HG03439 (cell line): ENCODE measurements around the gene CDC14A.

Experiments used
- ATAC-seq: cut with Tn5 transposase; IDR thresholded peaks from one replicate; pipeline ENCODE4 v1.9.1; 2021; ENCODE audit warnings: mild to moderate bottlenecking, moderate library complexity; ENCODE audit not compliant: unreplicated experiment

CDC14A gene

GRCh38 chr1:100567062-100567461 lies 214.8 kb downstream of the CDC14A start:
- no peak for ATAC-seq
